Activated T-cell treated with anti-CD3 and anti-CD28 coated beads for 4 hours (primary cell): Measurements from ENCODE around the gene FAM124B.
"Not testable (repeated sequence)": the region's sequence is repeated elsewhere in the genome, so short reads cannot be mapped to it uniquely, and the experiment has no call there.

ENCODE experiments used
- DNase-seq: peaks from one replicate; pipeline ENCODE4 v3.0.0-alpha.2; 2020

FAM124B gene

DNA sequence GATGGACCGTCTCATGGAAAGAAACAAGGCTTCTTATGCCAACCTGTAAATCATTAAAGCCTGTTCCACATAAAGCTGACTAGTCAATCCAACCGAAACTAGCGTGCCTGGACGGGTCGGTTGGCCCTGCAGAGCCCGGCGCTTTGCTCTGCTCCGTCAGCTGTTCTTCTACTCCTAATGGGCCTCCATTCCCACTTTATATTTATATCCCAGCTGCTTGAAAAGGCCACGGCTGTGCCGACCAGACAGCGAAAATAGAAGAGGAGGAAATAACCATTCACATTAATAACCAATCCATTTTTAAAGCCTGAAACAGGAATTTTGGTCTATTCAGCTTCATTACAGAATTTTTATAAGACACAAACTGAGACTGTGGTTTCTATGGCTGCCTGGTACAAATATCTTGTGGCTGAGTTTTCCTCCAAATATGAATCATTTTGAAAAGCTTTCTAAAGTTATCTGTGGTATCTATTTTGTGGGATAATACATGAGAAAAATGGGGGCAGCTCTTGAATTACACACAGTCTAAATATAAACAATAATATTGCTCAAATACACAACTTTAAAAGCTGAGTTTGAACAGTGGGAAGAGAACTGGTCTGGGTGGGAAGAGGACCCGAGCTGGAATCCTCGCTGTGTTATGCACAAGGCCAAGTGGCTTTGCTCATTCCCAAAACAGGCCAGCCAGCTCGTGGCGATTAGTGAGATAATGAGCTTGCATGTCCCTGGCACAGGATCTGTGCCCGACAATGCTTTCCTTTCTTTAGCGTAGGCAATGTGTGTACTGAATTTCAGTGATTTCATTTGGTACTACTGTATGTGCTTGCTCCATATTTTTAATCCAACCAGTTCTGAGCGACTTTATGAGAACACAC is 10.5 kb upstream of the FAM124B start:
- DNase-seq: no peak

DNA sequence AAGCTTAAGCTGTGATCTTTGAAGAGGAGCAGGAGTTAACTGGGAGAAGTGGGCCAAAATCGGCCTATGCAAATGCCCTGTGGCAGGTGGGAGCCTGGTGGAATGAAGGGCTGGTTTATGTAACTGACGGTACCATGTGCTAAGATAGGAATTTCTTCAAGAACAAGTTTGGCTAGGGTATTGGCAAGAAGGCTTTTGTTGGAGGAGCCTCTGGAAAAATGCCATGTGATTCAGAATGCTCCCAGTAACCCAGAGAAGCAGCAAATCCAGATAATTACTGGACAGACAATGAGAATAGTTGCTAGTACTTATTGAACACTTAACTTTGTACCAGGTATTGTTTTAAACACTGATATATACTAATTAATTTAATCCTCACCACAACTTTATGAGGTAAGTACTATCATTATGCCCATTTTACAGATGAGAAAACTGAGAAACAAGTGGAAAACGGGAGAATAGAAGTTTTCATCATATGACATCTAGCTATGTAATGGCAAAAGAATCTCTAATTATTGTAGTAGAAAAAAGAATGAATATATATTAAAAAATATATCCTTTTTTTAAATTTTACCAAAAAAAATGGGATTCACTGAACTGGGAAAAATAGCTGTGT is 9.1 kb upstream of the FAM124B start:
- no peak for DNase-seq

DNA sequence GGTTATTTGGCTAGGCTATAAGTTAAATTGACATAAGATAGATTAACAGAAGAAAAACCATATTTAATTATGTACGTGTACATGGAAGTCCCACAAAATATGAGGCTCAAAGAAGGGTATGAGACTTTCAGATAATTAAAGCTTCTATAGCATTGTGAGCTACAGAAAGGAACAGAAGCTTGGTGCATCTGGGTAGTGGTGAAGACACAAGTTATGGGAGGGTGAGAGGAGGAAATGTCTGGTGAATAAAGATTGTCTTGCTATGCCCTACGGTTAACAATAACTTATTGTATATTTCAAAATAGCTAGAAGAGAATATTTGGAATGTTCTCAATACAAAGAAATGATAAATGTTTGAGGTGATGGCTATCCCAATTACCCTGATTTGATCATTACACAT is 6.8 kb upstream of the FAM124B start:
- DNase-seq: no peak

DNA sequence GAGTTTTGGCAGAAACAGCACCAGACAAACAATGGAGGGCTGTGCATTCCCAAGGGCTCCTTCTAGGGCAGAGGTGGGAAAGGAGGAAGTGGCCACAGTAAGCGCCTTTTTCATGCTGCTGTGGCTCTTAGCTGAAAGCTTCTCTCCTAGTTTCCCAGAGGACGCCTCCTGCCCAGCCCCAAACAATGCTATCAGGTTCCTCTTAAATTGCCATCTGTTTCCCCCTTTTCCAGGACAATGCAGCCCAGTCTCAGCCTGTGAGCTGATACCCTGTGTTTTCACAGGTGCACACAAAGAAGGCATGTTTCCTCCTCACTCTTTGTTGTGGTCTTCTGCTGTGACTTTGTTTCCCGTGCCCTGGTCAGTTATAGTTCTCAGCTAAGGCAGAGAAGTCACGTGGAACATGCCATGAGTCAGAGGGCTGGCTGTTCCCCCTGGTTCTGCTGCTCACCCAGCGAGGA is 5.4 kb upstream of the FAM124B start:
- no peak for DNase-seq

DNA sequence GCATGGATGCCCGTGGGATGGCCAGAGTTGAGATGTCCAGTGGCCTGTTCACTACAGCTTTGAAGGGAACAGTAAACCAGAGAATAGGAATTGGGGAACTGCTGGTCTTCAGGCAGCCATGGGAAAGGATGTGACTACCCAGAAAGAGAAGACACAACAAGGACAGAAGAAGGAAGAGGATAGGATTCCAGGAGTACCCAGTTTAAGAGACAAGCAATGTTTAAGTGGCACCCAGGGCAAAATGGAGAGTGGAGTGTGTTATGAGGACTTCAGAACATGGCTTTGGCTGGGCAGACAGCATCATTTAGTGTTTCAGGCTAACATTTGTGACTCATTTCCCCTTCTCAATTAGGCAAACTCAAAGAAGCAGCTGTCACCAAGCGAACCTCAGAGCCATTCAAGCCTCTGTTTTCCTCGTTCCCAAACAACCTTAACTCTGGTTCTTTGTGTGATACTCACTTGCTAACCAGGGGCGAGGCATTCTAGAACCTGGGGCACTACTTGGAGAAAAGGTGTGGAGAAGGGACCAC is 4.0 kb upstream of the FAM124B start:
- DNase-seq: no peak

DNA sequence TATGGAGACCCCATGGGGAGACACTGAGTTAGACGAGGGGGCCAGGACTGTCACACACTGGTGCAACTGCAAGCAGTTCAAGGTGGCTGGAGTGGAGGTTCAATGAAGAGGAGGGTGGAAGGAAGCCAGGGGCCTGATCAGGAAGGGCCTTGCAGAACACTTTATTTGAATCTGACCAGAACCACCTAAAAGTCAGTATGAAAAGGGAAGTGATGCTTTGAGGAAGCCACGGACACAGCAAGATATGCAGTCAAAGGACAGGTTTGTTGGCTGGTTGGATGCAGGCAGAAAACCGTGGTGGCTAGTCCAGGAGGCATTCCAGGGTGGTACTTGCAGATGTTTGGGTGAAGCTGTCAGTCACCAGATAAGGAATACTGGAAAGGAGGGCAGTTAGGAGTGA is 3.5 kb upstream of the FAM124B start:
- no peak for DNase-seq

DNA sequence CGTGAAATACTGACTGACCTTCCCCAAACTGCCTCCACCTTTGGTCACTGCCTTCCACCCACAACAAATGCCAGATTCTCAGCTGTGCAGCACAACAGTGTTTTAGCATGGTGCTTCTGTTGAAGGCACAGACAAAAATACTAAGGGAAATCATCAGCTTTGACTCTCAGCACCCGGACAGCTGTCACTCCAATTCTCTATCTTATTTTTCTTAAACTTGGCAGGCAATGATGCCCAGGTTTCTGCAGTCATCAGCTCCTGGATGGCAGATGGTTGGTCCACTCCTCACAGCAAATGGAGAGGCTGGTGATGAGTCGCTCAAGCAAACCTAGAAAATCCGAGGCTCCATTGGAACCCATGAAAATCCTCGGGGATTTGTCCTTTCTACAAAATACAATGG is 2.9 kb upstream of the FAM124B start:
- DNase-seq: no peak

DNA sequence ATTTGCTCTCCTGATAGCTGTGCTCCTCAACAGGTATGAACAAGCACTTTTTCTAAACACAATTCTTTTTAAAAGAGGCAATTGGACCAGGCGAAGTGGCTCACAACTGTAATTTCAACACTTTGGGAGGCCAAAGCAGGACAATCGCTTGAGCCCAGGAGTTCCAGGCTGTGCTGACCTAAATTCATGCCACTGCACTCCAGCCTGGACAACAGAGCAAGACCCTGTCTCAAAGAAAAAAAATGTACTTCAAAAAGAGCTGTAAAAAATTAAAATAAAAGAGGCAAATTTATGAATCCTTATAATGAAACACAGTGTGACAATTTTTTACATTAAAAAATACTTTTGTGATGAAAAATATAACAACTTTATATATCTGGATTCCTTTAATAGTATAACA is 1.8 kb upstream of the FAM124B start:
- no peak for DNase-seq

DNA sequence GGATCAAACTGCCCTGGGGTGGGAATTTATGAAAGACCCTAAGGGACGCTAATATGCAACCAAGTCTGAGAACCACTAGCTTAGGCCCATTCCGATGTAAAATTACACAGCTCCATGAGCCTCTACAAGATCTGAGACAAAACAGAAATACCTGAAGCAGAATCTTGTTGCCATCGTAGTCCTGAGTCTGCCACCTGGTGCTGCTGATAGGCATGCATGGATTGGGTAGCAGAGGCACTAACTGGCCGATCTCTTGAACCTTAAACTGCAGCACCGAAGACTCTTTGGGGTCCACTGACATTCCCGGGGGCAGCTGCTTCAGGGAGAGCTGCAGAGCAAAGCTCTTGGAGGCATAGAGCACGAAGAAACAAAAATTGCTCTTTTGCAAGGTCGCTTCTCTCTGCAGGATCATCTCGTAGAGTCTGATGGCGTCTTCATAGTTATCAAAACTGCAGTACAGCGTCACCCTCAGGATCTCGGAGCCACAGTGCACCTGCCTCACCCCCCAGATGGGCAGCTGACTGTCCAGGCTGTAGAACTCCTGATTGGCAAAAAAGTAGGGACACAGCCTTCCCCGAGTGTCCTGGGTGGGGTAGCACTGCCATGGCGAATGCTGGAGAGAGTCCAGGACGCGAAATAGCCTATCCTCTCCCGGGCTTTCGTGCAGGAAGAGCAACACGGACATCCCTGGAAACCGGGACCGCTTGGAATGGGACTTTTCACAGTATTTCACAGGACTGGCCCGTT is 848 bp downstream of the FAM124B start:
- no peak for DNase-seq

DNA sequence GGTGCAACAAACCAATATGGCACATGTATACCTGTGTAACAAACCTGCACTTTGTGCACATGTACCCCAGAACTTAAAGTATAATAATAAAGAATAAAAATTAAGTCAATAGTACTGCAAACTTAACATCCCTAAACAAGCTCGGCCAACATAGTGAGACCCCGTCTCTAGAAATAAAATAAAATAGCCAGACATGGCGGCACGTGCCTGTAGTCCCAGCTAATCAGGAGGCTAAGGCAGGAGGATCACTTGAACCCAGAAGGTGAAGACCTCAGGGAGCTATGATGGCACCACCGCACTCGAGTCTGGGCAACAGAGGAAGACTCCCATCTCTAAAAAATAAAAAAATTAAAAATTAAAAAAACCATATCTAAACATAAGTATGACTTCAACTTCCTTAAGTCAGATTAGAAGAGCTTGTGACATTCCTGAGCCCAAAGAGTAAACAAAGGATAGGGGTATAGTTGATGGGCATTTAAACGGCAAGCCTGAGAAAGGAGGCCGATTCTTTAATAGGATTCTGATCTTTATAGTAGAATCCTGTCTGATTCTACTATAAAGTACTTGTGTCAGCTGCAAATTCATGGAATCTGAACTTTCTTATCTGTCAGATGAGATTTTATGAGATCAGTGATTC is 1.6 kb downstream of the FAM124B start:
- no peak for DNase-seq

DNA sequence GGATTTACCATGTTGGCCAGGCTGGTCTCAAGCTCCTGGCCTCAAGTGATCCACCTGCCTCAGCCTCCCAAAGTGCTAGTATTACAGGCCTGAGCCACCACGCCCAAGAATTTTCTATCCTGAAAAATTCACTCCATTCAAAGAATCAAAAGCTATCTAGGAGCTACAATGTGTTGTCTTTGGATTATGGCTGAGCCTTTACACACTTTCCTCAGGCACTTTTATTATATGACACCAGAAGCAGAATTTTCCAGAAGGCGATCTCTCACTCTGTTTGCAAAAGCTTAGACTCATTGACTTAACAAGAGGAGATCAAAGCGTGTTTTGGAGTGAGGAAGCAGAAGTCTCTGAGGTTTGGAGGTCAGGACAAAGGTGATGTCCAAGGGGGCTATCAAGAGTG is 3.6 kb downstream of the FAM124B start:
- no peak for DNase-seq

DNA sequence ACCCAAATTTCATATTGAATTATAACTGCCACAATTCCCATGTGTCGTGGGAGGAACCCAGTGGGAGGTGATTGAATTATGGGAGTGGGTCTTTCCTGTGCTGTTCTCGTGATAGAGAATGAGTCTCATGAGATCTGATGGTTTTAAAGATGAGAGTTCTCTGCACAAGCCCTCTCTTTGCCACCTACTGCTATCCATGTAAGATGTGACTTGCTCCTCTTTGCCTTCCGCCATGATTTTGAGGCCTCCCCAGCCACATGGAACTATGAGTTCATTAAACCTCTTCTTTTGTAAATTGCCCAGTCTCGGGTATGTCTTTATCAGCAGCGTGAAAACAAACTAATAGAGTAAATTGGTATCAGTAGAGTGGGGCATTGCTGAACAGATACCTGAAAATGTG is 4.8 kb downstream of the FAM124B start:
- DNase-seq: not testable (repeated sequence)

DNA sequence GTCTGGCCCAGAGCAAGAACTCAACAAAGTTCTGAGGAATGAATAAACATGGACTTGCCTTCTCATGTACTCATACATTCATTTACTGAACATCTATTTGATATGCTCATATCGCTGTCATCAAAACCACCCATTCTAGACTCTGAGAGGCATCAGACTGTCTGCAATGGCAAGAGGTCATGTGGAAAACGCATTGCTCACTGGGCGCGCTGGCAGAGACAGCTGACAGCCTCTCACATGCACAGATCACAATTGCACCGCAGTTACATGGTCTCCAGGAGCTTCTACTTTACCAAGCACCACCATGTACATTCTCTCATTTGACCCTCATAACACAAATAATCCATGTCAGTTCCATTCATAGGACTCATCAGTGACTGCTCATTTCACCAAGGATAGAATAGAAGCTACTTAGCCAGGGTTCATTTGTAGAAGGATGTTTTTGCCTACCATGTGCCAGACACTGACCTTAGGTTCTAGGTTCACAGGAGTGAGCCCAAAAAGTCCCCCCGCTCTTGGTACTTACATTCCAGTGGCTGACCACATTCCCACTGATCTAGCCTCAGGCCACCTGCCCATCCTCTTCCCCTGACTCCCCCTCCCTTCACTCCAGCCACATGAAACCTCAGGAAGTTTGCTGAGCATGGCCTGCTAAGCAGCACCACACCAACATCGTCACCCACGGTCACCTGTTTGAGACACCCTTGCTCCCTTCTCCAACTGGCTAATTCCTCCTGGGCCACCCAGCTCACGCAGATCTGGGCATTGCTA is 6.1 kb downstream of the FAM124B start:
- no peak for DNase-seq

DNA sequence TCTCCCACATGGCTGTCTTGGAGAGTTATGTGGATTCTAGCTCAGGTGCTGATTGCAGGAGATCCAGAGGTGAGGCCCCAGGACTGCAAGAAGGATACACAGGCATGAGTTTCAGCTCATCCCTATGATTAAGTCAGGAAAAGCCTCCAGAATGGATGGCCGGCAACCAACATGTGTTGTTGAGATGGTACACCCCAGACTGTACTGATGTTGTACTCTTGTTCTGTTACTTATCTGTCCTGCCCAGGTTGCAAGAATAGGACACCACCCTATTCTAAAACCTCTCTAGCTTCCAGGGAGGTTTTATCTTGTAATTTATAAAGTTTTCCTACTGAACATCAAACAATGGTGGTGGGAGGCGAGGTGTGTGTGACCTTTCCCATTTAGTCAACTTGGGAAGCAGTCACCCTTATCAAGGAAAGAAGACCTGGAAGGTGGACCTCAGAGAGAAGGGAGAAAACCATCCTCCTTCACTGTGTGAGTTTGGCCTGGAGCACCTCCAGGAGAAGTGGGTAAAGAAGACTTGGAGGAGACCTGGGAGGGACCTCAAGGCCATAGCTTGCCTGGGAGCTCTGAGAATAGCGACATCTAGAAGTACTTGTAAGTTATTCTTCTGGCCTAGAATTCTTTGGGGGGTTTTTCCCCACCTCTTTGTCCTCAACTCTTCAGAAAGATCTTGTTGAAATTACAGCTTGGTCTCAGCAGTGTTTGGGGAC is 8.6 kb downstream of the FAM124B start:
- DNase-seq: no peak

DNA sequence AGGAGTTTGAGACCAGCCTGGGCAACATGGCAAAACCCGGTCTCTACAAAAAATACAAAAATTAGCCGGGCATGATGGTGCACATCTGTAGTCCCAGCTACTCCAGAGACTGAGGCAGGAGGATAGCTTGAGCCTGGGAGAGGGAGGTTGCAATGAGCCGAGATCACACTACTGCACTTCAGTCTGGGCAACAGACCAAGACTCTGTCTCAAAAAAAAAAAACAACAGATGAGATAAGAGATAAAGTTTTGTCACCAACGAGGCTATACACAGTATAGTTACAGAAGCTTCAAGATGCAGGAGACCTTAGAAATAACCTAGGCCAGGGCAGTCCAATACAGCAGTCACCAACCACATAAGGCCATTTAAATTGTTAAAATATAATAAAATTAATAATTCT is 9.4 kb downstream of the FAM124B start:
- no peak for DNase-seq

DNA sequence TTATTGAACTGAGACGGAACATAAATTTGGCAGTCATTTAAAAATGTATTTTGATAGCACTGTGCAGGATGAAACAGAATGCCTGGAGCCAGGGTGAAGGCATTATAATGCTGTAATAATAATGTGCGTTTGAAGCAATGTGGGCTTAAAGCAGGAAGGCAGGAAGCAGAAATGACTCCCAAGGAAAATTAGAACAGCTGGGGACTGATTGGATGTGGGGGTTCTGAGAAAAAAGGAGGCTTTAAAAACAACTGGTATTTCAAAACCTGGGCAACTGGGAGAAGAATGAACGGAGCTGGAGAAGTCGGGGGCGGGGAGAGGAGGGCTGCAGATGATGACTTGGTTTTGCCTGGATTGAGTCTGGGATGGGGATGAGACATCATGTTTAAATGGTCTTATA is 12.6 kb downstream of the FAM124B start:
- no peak for DNase-seq

DNA sequence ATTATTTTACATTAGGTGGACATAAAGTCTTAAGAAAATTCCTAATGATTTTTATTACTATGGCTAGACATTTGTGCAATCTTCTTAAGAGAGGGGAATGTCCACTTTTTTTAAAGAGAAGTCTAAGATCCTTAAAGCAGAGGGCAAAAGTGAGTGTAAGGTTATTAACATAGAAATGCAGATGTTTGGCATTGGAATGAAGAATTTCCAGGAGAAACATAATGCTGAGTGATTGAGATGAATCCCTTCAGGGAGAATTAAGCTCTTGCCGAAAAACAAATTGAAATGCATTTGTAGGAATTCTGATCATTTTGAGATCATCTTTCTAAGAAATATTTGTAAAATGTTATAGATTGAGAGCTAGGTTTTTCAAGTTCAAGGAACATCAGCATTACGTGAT is 15.0 kb downstream of the FAM124B start:
- DNase-seq: no peak

DNA sequence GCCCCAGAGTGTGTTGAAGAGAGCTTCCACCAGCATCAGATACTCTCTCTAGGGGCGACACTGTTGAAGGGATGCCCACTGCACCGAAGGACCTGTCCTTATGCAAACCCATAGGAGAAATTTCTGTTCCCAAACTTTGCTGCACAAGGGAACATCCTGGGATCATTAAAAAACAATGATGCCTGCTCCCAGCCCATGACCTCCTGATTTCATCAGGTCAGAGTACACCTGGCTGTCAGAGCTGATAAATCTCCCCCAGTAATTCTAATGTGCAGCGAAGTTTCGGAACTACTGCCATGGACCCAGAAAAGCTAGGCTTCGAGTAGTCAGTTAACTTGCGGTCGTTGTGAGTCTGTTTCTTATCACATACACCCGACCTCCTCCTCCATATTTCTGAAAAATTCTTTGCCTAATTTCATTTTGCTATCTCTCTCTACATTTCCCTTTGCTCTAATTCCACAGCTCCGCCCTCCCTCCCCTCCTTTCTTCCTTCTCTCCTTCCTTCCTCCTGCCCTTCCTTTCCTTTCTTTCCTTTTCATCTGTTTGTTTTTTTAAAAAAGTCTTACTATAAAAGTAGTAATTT is 18.8 kb downstream of the FAM124B start:
- DNase-seq: no peak

DNA sequence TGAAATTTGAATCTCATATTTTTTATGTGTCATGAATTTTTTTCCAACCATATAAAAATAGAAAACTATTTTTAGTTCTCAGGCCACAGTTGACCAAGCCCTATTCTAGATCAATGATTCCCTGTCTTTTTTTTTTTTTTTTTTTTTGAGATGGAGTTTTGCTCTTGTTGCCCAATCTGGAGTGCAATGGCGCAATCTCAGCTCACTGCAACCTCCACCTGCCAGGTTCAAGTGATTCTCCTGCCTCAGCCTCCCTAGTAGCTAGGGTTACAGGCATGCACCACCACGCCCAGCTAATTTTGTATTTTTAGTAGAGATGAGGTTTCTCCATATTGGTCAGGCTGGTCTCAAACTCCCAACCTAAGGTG is 19.6 kb downstream of the FAM124B start:
- DNase-seq: not testable (repeated sequence)

DNA sequence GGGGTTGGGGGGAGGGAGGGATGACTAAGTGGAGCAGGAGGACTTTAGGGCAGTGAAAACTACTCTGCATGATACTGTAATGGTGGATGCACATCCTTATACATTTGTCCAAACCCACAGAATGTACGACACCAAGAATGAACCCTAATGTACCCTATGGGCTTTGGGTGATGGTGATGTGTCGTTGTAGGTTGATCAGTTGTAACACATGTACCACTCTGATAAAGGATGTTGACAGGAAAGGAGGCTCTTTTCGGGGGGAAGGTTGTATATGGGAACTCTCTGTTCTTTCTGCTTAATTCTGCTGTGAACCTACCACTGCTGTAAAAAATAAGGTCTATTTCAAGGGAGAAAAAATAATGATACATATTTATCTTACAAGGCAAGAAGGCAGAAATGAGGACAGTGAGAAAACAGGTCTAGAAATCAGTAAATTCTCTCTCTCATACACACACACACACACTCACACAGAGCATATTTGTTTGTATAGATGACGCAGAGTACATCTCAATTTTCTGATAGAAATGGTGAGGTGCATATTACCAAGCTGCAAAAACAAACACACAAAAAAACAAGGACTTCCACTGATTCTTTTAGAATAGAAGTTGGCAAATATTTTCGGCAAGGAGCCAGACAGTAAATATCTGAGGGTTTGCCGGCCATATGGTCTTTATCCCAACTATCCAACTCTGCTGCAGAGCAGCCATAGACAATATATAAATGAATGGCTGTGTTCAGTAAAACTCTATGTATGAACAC is 20.2 kb downstream of the FAM124B start:
- DNase-seq: no peak
